ENCODE results near the gene SELENON. TPM values are rescaled to one million over a fixed set of nuclear protein-coding genes. Genes with fewer than 3 reads are reported as not detected.
A peak's percentile ranks its signal among the peaks of the same experiment; 100 is the strongest.

The SELENON gene
- total and polyA plus RNA-seq, 2 of the 8 experiments (the other 6 are each of a cell fraction or from before 2014, with no cell fraction given), result 43.0 to 77.6 TPM

DNA sequence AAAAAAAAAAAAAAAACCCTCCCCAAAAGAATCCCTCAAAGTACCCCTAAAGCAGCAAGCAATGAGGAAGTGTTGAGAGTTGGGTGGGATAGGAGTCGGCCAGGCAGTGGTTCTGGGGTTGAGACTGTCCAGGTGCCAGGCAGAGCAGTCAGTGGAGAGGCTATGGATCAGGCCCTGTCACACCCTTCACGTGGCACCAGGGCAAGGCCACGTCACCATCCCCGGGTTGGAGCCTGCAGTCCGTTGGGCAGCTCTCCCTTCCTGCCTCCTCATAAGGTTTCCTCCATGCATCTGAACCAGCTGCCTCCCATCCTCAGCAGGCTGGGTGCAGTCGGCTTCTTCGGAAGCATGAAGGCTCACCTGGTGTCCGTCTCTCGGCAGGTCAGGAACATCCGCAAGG is 36.5 kb upstream of the SELENON start:
- FAIRE-seq (no peak), DNase-seq (ENCODE audit: low read depth in 1 of 2, low spot score in 2 of 2) (no peak)
- H3K18ac ChIP-seq (ENCODE audit: extremely low read depth, low read length), result no peak overlapping the region; the same call in 1 of the 2 replicates
- no peak overlapping the region for H3K14ac ChIP-seq (ENCODE audit: insufficient read length)
- no peak overlapping the region; the same call in 1 of the 2 replicates for H2BK15ac ChIP-seq (ENCODE audit: low read length)
- H3K23me2 ChIP-seq (ENCODE audit: low read depth, low read length), result peaks cover 16% of the 10 kb centered on the region; the same call in 1 of the 2 replicates
- H3K79me2 ChIP-seq (ENCODE audit: control insufficient read depth in 1 of 2, insufficient read depth in 2 of 2, low read length in 2 of 2), result no peaks in the 10 kb centered on the region
- H3K4me2 ChIP-seq (ENCODE audit: insufficient read depth in 1 of 2, low read depth in 2 of 2, low read length in 2 of 2), result no peak overlapping the region
- no peak overlapping the region for H2BK120ac ChIP-seq (replicated peaks; ENCODE audit: low read depth, low read length)
- H3K9me3 ChIP-seq (ENCODE audit: insufficient read depth in 2 of 2, low read depth in 1 of 2, low read length in 1 of 2), result no peaks in the 10 kb centered on the region
- 0 out of 2 replicates have a peak overlapping the region, but pooled peaks have one; percentile 82 for H2AK5ac ChIP-seq (ENCODE audit: low read depth, low read length)
- H4K8ac ChIP-seq (ENCODE audit: extremely low read depth, insufficient read depth, low read length), result peak overlapping the region; percentile 25; the same call in 1 of the 2 replicates
- H3K36me3 ChIP-seq (ENCODE audit: control insufficient read depth in 2 of 4, insufficient read depth in 4 of 4, low read length in 3 of 4), result no peaks in the 10 kb centered on the region
- ChIA-PET CTCF (ENCODE audit: partially characterized antibody) (interaction anchor here (0.8 to 1.5 kb wide), 2 partner anchors 24 to 38 kb away, joined by 3 to 6 read pairs; no protein-coding TSS in a partner anchor), POLR2A (ENCODE audit: partially characterized antibody) (no interaction called here)
- H3K79me1 ChIP-seq (ENCODE audit: low read depth, low read length), result no peaks in the 10 kb centered on the region
- peaks cover 0 to 2% of the 10 kb centered on the region in 2 experiments for H4K20me1 ChIP-seq (replicated peaks in 1 of 2; ENCODE audit: control insufficient read depth in 1 of 2, insufficient read depth in 2 of 2, low read length in 2 of 2)
- peak overlapping the region; percentile 35; the same call in 1 of the 2 replicates for H2BK5ac ChIP-seq (ENCODE audit: low read depth, low read length)
- no peak overlapping the region for H3K4me3 ChIP-seq (ENCODE audit: extremely low read depth in 1 of 4, insufficient read depth in 2 of 4, low read depth in 3 of 4, low read length in 4 of 4)
- TF ChIP-seq SAP30 (IDR thresholded peaks at IDR 0.05; ENCODE audit: insufficient read depth, insufficient replicate concordance, low read length) (no peak), KDM1A (IDR thresholded peaks at IDR 0.05; ENCODE audit: borderline replicate concordance, low read length) (no peak), POLR2A (IDR thresholded peaks at IDR 0.05; ENCODE audit: control extremely low read depth in 1 of 2, low read depth in 2 of 2, low read length in 2 of 2) (no peak)
- 85% methylated on average over 9 of the region's 10 CpGs; no CpG with 5 or more reads in 1 of the 2 experiments for WGBS, 2 experiments (ENCODE audit: extremely low coverage in 1 of 2, insufficient coverage in 1 of 2, insufficient read length in 1 of 2, insufficient replicate concordance in 2 of 2, low coverage in 1 of 2, low lambda C conversion rate in 2 of 2, missing lambda C conversion rate in 1 of 2)
- no peak overlapping the region for H2AFZ ChIP-seq (ENCODE audit: low read length)
- H3K23ac ChIP-seq (ENCODE audit: insufficient read length), result no peak overlapping the region
- no peak overlapping the region for H4K5ac ChIP-seq (ENCODE audit: insufficient read length, low read depth, low read length)
- H3K9ac ChIP-seq (replicated peaks in 1 of 4; ENCODE audit: extremely low read depth in 1 of 4, low read depth in 3 of 4, low read length in 3 of 4), result no peak overlapping the region
- no peak overlapping the region for H3K27ac ChIP-seq (ENCODE audit: low read depth, low read length)
- H3K4ac ChIP-seq (replicated peaks; ENCODE audit: insufficient read length, low read depth, low read length), result no peak overlapping the region
- peaks cover 0 to 5% (median 0%) of the 10 kb centered on the region in 4 experiments; a peak in 3 of 7 replicates for H3K4me1 ChIP-seq (replicated peaks in 1 of 4; ENCODE audit: control insufficient read depth in 3 of 4, insufficient read depth in 4 of 4, low read length in 3 of 4)
- 0 out of 2 replicates have a peak overlapping the region, but pooled peaks have one; percentile 39 for H2BK12ac ChIP-seq (ENCODE audit: low read depth, low read length)
- H4K91ac ChIP-seq (replicated peaks; ENCODE audit: insufficient read length, low read length), result no peak overlapping the region
- no peaks in the 10 kb centered on the region for H3K27me3 ChIP-seq (replicated peaks in 1 of 4; ENCODE audit: control insufficient read depth in 3 of 4, extremely low read depth in 1 of 4, insufficient read depth in 3 of 4, low read length in 3 of 4)
- H3K56ac ChIP-seq (replicated peaks; ENCODE audit: insufficient read length, low read depth, low read length), result no peak overlapping the region
- H2BK20ac ChIP-seq (ENCODE audit: low read length), result no peak overlapping the region

All from H1 (cell line).